ENCODE measurements around the gene XYLT1.

The XYLT1 gene

GRCh38 chr16:17068524-17068923 is 402.2 kb downstream of the XYLT1 start:
- no peak for ATAC-seq
- TF ChIP-seq ZNF565 (CRISPR knock-in tag; conservative IDR thresholded peaks at IDR 0.05; ENCODE audit: low read depth) (no peak), ESRRG (CRISPR knock-in tag; IDR thresholded peaks at IDR 0.05) (no peak), ZFP3 (CRISPR knock-in tag; IDR thresholded peaks at IDR 0.05) (no peak), SNAI2 (CRISPR knock-in tag; IDR thresholded peaks at IDR 0.05) (no peak), ISL1 (CRISPR knock-in tag; IDR thresholded peaks at IDR 0.05) (no peak)

DNA sequence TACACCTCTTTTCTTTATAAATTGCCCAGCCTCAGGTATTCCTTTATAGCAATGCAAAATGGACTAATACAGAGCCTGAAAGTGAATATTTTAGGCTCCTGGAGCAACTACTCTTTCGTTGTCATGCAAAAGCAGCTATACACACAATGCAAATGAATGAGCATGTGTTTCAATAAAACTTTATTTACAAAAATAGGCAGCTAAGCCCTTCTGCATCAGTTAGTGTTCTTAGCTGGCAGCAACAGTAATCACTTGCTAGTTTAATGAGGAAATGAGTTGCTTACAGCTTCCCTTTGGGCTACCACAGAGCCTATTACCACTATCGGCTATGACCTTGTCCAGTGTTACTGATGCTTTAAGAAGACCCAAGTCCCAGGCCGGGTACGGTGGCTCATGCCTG is 402.9 kb downstream of the XYLT1 start:
- TF ChIP-seq CSDC2 (CRISPR knock-in tag; IDR thresholded peaks at IDR 0.05) = no peak
- no peak for TF ChIP-seq CREB5 (CRISPR knock-in tag; IDR thresholded peaks at IDR 0.05; ENCODE audit: low read depth)
- TF ChIP-seq PPARA (CRISPR knock-in tag; IDR thresholded peaks at IDR 0.05; ENCODE audit: borderline replicate concordance) = no peak
- TF ChIP-seq CSRNP3 (CRISPR knock-in tag; IDR thresholded peaks at IDR 0.05) = no peak
- TF ChIP-seq ZNF565 (CRISPR knock-in tag; conservative IDR thresholded peaks at IDR 0.05; ENCODE audit: low read depth) = no peak
- TF ChIP-seq TOX (CRISPR knock-in tag; IDR thresholded peaks at IDR 0.05; ENCODE audit: borderline replicate concordance) = no peak
- TF ChIP-seq ESRRG (CRISPR knock-in tag; IDR thresholded peaks at IDR 0.05) = no peak
- no peak for TF ChIP-seq ARNTL (CRISPR knock-in tag; IDR thresholded peaks at IDR 0.05; ENCODE audit: borderline replicate concordance, low read depth)
- no peak for TF ChIP-seq ZNF8 (CRISPR knock-in tag; IDR thresholded peaks at IDR 0.05)
- no peak for ATAC-seq

DNA sequence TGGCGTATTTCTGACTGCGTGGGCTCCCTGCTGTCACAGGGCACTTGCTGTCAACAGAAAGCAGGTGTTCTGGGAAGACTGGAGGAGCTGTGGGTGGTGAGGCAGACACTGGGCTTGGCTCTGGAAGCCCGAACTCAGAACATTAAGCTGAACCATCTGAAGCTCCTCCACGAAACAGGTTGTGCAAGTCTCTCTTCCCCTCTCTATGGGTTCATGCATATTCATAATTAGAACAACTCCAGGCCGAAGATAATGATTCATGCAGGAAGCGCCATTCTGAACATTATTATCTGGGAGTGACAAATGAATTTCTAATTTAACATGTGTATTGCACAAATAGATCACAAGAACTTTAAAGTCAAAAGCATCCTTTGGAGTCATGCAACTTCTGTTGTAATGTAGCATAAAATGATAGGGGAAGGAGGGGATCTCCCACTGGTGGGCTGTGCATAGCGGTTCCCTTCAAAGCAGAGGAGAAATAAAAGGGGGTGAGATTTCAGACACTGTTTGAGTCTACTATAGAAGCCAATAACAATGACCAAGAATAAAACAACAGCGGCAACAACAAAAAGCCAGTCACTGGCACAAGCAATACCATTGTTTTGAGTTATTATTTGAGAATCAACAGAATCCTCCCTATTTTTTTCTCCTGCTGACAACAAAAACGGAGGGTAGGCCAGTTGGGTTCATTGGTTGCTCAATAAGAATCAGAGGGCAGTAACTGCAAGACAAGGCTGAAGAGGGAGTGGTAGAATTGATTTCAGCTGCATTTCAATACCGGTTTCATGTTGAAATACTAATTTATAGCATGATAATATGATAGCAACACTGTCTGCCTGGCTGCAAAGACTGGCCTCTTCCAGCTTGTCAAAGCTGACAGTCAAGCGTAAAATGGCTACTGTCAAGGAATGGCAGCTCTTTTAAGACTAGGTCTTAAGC is 407.3 kb downstream of the XYLT1 start:
- no peak for ATAC-seq
- no peak for TF ChIP-seq OSR1 (CRISPR knock-in tag; IDR thresholded peaks at IDR 0.05)
- TF ChIP-seq, protein P1, sequence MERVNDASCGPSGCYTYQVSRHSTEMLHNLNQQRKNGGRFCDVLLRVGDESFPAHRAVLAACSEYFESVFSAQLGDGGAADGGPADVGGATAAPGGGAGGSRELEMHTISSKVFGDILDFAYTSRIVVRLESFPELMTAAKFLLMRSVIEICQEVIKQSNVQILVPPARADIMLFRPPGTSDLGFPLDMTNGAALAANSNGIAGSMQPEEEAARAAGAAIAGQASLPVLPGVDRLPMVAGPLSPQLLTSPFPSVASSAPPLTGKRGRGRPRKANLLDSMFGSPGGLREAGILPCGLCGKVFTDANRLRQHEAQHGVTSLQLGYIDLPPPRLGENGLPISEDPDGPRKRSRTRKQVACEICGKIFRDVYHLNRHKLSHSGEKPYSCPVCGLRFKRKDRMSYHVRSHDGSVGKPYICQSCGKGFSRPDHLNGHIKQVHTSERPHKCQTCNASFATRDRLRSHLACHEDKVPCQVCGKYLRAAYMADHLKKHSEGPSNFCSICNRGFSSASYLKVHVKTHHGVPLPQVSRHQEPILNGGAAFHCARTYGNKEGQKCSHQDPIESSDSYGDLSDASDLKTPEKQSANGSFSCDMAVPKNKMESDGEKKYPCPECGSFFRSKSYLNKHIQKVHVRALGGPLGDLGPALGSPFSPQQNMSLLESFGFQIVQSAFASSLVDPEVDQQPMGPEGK (CRISPR knock-in tag; IDR thresholded peaks at IDR 0.05; ENCODE audit: borderline replicate concordance) = no peak
- no peak for TF ChIP-seq ZNF8 (CRISPR knock-in tag; IDR thresholded peaks at IDR 0.05)
- no peak for TF ChIP-seq POU6F1 (CRISPR knock-in tag; IDR thresholded peaks at IDR 0.05; ENCODE audit: borderline replicate concordance, low read depth)
- no peak for TF ChIP-seq SNAI2 (CRISPR knock-in tag; IDR thresholded peaks at IDR 0.05)
- no peak for TF ChIP-seq BACH2 (CRISPR knock-in tag; IDR thresholded peaks at IDR 0.05; ENCODE audit: borderline replicate concordance)
- TF ChIP-seq ZFP30 (CRISPR knock-in tag; IDR thresholded peaks at IDR 0.05) = no peak
- no peak for TF ChIP-seq TCF4 (CRISPR knock-in tag; IDR thresholded peaks at IDR 0.05; ENCODE audit: borderline replicate concordance)
- no peak for TF ChIP-seq GLIS3 (CRISPR knock-in tag; IDR thresholded peaks at IDR 0.05)
- TF ChIP-seq RARB (CRISPR knock-in tag; IDR thresholded peaks at IDR 0.05) = no peak
- no peak for TF ChIP-seq CSDC2 (CRISPR knock-in tag; IDR thresholded peaks at IDR 0.05)
- no peak for TF ChIP-seq ISL1 (CRISPR knock-in tag; IDR thresholded peaks at IDR 0.05)
- TF ChIP-seq ZC3H10 (CRISPR knock-in tag; IDR thresholded peaks at IDR 0.05) = no peak

DNA sequence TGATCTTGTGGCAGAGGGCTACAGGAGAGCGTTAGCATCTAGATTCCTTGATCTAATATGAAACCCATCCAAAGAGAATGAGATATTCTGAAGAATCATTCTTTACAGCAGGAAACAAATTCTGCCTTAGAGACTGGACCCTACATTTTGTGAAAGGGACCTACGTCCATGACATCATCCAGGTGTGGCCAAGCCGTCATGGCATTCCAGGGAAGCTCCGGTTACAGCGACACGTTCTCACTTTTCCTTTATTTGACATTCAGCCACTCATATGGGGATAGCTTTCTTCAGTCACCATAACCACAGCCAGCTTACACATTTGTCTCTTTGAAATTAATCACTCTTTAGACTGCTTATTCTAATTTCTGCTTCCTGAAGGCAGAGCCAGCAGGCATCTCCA is 408.1 kb downstream of the XYLT1 start:
- no peak for ATAC-seq
- TF ChIP-seq CSRNP3 (CRISPR knock-in tag; IDR thresholded peaks at IDR 0.05) (no peak), TOX (CRISPR knock-in tag; IDR thresholded peaks at IDR 0.05; ENCODE audit: borderline replicate concordance) (no peak), CREB5 (CRISPR knock-in tag; IDR thresholded peaks at IDR 0.05; ENCODE audit: low read depth) (no peak), RARB (CRISPR knock-in tag; IDR thresholded peaks at IDR 0.05) (no peak)
- TF ChIP-seq, protein P2, sequence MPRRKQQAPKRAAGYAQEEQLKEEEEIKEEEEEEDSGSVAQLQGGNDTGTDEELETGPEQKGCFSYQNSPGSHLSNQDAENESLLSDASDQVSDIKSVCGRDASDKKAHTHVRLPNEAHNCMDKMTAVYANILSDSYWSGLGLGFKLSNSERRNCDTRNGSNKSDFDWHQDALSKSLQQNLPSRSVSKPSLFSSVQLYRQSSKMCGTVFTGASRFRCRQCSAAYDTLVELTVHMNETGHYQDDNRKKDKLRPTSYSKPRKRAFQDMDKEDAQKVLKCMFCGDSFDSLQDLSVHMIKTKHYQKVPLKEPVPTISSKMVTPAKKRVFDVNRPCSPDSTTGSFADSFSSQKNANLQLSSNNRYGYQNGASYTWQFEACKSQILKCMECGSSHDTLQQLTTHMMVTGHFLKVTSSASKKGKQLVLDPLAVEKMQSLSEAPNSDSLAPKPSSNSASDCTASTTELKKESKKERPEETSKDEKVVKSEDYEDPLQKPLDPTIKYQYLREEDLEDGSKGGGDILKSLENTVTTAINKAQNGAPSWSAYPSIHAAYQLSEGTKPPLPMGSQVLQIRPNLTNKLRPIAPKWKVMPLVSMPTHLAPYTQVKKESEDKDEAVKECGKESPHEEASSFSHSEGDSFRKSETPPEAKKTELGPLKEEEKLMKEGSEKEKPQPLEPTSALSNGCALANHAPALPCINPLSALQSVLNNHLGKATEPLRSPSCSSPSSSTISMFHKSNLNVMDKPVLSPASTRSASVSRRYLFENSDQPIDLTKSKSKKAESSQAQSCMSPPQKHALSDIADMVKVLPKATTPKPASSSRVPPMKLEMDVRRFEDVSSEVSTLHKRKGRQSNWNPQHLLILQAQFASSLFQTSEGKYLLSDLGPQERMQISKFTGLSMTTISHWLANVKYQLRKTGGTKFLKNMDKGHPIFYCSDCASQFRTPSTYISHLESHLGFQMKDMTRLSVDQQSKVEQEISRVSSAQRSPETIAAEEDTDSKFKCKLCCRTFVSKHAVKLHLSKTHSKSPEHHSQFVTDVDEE (CRISPR knock-in tag; IDR thresholded peaks at IDR 0.05) = no peak
